ENCODE measurements around the gene CRISP1. TPM values are rescaled to one million over a fixed set of nuclear protein-coding genes. Genes with fewer than 3 reads are reported as not detected.

Gene CRISP1
- total RNA-seq, 3 donors from 2014 or later = not detected

DNA sequence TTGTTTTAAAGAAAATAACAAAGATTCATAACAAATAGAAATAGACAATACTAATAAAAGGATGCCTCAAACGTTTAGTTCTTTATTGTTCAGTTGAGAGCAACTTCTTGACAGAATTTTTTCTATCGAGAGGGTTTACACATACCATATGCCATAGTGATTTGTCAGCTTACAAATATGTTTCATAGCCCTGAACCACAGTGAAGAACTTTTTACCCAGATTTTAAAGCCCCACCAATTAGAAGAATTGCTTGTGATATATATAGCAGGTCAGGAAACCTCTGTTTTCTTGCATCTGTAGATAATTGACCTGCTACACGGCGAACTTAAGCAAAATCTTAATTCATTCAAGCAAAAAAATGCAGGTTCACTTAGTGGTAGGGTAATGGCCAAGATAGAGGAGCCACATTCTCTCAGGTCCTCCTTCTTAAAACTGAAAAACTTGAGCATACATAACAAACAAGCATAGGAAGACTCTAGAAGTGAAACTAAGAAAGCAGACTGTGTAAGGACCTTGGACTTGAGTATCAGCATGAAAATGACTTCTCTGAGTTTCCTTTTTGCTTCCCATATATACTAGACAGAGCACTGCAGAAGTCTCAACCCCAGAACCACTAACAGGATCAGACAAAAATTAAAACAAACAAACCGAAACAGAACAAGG, 39.5 kb downstream of the CRISP1 start:
- no peak for DNase-seq (ENCODE audit: low spot score in 2 of 2)
- Histone ChIP-seq H3K4me3 (no peak overlapping the region), H3K9me3 (no peaks in the 10 kb centered on the region), H3K27me3 (no peaks in the 10 kb centered on the region), H3K27ac (no peak overlapping the region), H3K36me3 (no peaks in the 10 kb centered on the region), H3K4me1 (no peaks in the 10 kb centered on the region)
- intact Hi-C loops (cut with DNase I; ENCODE audit: low total_unique reads) = no loop called here
- TF ChIP-seq POLR2A (IDR thresholded peaks at IDR 0.05) (no peak), POLR2AphosphoS5 (IDR thresholded peaks at IDR 0.05) (no peak)
- TF ChIP-seq, protein P1, sequence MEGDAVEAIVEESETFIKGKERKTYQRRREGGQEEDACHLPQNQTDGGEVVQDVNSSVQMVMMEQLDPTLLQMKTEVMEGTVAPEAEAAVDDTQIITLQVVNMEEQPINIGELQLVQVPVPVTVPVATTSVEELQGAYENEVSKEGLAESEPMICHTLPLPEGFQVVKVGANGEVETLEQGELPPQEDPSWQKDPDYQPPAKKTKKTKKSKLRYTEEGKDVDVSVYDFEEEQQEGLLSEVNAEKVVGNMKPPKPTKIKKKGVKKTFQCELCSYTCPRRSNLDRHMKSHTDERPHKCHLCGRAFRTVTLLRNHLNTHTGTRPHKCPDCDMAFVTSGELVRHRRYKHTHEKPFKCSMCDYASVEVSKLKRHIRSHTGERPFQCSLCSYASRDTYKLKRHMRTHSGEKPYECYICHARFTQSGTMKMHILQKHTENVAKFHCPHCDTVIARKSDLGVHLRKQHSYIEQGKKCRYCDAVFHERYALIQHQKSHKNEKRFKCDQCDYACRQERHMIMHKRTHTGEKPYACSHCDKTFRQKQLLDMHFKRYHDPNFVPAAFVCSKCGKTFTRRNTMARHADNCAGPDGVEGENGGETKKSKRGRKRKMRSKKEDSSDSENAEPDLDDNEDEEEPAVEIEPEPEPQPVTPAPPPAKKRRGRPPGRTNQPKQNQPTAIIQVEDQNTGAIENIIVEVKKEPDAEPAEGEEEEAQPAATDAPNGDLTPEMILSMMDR (IDR thresholded peaks at IDR 0.05) = no peak

DNA sequence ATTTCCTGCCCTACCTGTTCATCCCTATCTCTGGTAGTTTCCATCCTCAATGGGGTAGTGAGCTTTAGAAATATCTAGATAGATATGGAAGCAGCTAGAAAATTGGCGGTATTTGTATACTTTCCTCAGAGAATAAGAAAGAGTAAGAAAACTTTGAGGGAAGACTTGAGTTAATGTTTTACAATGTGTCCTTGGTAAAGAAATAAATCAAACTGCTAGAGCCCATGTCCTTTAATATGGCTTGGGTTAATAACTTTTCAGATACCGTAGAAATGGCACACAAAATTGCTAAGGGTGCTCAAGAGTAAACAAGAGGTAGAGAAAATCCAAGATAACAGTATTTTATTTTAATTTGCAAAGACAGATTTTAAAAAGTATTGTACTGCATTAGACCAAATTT, 51.2 kb downstream of the CRISP1 start:
- Histone ChIP-seq H3K27ac (no peak overlapping the region), H3K36me3 (no peaks in the 10 kb centered on the region), H3K27me3 (no peaks in the 10 kb centered on the region), H3K4me1 (no peaks in the 10 kb centered on the region), H3K9me3 (peaks cover 0 to 4% of the 10 kb centered on the region in 2 donors), H3K4me3 (no peak overlapping the region)
- intact Hi-C loops (cut with DNase I; ENCODE audit: low total_unique reads) = no loop called here
- DNase-seq (ENCODE audit: low spot score in 2 of 2) = no peak
- TF ChIP-seq POLR2A (IDR thresholded peaks at IDR 0.05) (no peak), POLR2AphosphoS5 (IDR thresholded peaks at IDR 0.05) (no peak)
- TF ChIP-seq, protein P1 (IDR thresholded peaks at IDR 0.05) = no peak

DNA sequence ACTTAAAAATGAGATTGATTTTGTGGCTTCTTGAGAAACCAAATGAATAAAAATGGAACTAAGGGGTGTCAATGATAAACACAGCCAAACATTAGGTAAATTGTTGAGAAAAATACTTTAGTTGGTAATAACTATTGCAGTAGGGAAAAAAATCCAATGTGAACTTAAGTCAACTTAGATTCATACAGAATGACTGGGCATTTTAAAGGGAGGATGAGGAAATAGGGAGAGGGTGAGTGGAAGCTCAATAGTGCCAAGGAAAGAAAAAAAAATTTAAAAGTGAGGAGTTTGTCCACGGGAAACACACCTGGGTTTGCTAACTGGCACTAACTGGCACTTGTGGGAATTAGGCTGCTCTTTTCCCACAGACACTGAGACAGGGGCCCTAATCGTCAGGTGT, 53.1 kb downstream of the CRISP1 start:
- Histone ChIP-seq H3K4me1 (no peaks in the 10 kb centered on the region), H3K27me3 (no peaks in the 10 kb centered on the region), H3K36me3 (no peaks in the 10 kb centered on the region), H3K27ac (no peak overlapping the region), H3K9me3 (peaks cover 0 to 11% of the 10 kb centered on the region in 2 donors), H3K4me3 (no peak overlapping the region)
- intact Hi-C loops (cut with DNase I; ENCODE audit: low total_unique reads) = no loop called here
- DNase-seq (ENCODE audit: low spot score in 2 of 2) = no peak
- no peak for TF ChIP-seq POLR2AphosphoS5 (IDR thresholded peaks at IDR 0.05)
- TF ChIP-seq, protein P1 (IDR thresholded peaks at IDR 0.05) = no peak
- TF ChIP-seq POLR2A (IDR thresholded peaks at IDR 0.05) = no peak

DNA sequence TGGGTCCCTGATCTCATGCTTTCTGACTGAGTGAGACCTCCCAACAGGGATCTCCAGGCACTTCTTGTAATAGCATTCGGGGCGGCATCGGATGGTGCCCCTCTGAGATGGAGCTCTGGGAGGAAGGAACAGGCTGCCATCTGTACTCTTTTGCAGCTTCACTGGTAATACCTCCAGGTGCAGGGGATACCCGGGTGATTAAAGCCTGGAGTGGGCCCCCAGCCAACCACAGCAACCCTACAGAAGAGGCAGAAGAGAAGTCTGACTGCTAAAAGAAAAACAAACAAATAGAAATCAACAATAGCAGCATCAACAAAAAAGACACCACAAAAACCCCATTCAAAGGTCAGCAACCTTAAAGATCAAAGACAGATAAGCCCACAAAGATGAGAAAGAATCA, 60.2 kb downstream of the CRISP1 start:
- no peak overlapping the region for H3K27ac ChIP-seq
- no peaks in the 10 kb centered on the region for H3K27me3 ChIP-seq
- no peaks in the 10 kb centered on the region for H3K36me3 ChIP-seq
- H3K4me3 ChIP-seq = no peak overlapping the region
- intact Hi-C loops (cut with DNase I; ENCODE audit: low total_unique reads) = no loop called here
- peaks cover 0 to 11% of the 10 kb centered on the region in 2 donors for H3K9me3 ChIP-seq
- no peak for DNase-seq (ENCODE audit: low spot score in 2 of 2)
- TF ChIP-seq POLR2A (IDR thresholded peaks at IDR 0.05) = no peak
- TF ChIP-seq POLR2AphosphoS5 (IDR thresholded peaks at IDR 0.05) = no peak
- TF ChIP-seq, protein P1 (IDR thresholded peaks at IDR 0.05) = no peak
- H3K4me1 ChIP-seq = no peaks in the 10 kb centered on the region

DNA sequence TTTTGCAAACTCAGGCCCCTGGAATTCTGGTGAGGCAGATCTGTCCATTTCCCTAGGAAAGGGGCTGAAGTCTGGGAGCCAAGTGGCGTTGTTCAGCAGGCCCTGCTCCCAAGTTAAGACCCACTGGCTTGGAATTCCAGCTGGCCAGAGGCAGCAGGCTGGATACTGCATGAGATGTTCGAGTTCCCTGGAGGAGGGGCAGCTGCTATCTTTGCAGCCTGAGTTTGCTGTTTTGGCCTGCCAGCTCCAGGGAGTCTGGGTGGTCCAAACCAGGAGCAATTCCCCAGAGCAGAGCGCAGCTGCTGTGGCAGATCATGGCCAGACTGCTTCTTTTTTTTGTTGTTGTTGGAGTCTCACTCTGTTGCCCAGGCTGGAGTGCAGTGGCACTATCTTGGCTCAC, 61.1 kb downstream of the CRISP1 start:
- TF ChIP-seq POLR2AphosphoS5 (IDR thresholded peaks at IDR 0.05) = no peak
- TF ChIP-seq, protein P1 (IDR thresholded peaks at IDR 0.05) = no peak
- no peak for TF ChIP-seq POLR2A (IDR thresholded peaks at IDR 0.05)
- no peak overlapping the region for H3K4me3 ChIP-seq
- no peaks in the 10 kb centered on the region for H3K36me3 ChIP-seq
- intact Hi-C loops (cut with DNase I; ENCODE audit: low total_unique reads) = no loop called here
- H3K4me1 ChIP-seq = no peaks in the 10 kb centered on the region
- DNase-seq (ENCODE audit: low spot score in 2 of 2) = no peak
- no peaks in the 10 kb centered on the region for H3K27me3 ChIP-seq
- H3K27ac ChIP-seq = no peak overlapping the region
- peaks cover 0 to 7% of the 10 kb centered on the region in 2 donors for H3K9me3 ChIP-seq
